Panc1 (cell line): ENCODE data around the gene ACTR3. TPM values are rescaled to one million over a fixed set of nuclear protein-coding genes. Genes with fewer than 3 reads are reported as not detected.
A peak's percentile ranks its signal among the peaks of the same experiment; 100 is the strongest.

Source experiments
- ATAC-seq: fragments of 200-7000 bp; cut with Tn5 transposase; 2 replicates; pipeline ENCODE4 v1.9.1; 2020; ENCODE audit warnings: mild to moderate bottlenecking, moderate library complexity
- BruUV-seq: library from RNA; stranded (reverse); fragments of 400-500 nt; replicated peaks from 2 replicates; lab custom pipeline; 2021; lab: Mats Ljungman, UMichigan
- CTCF ChIA-PET: fragments of 300-600 bp; sonication (Branson Sonifier 250); formaldehyde crosslinking; loops from one replicate; lab custom pipeline; 2022; ENCODE audit warnings: antibody characterized with exemption; lab: Charles Lee
- POLR2A ChIA-PET: fragments of 300-600 bp; sonication (Branson Sonifier 250); formaldehyde crosslinking; loops from one replicate; lab custom pipeline; 2022; ENCODE audit warnings: antibody characterized with exemption; lab: Charles Lee
- DNase-seq: peaks from one replicate; pipeline ENCODE4 v3.0.0-alpha.2; 2010; ENCODE audit warnings: low read depth, low spot score
- H3K27ac ChIP-seq: 2 replicates; pipeline ENCODE4 v1.5.1; 2011; ENCODE audit warnings: mild to moderate bottlenecking, low read length, inconsistent platforms
- H3K27me3 ChIP-seq: fragments of 200-500 bp; sonication (Bioruptor generic); 2 replicates; pipeline ENCODE4 v1.6.0; 2014; ENCODE audit warnings: low read length, inconsistent platforms; ENCODE audit not compliant: control insufficient read depth, insufficient read depth
- H3K36me3 ChIP-seq: fragments of 200-500 bp; sonication (Bioruptor generic); 2 replicates; pipeline ENCODE4 v1.5.1; 2014; ENCODE audit warnings: inconsistent platforms, mild to moderate bottlenecking, low read length, moderate library complexity; ENCODE audit not compliant: control insufficient read depth, insufficient read depth
- H3K4me1 ChIP-seq: 2 replicates; pipeline ENCODE4 v1.5.1; 2011; ENCODE audit warnings: inconsistent platforms, mild to moderate bottlenecking, low read length, moderate library complexity; ENCODE audit not compliant: control insufficient read depth, insufficient read depth
- H3K4me3 ChIP-seq, 2 experiments: 2 replicates each; pipeline ENCODE4 v1.5.1; 2011 to 2012; ENCODE audit warnings: low read depth in 2 of 2, low read length in 2 of 2, mild to moderate bottlenecking in 2 of 2, inconsistent platforms in 1 of 2, moderate library complexity in 1 of 2
- H3K9me3 ChIP-seq: fragments of 200-500 bp; sonication (Bioruptor generic); 2 replicates; pipeline ENCODE4 v1.5.1; 2014; ENCODE audit warnings: low read depth, mild to moderate bottlenecking, inconsistent platforms, low read length, moderate library complexity; ENCODE audit not compliant: control insufficient read depth, insufficient read depth
- CTCF ChIP-seq: fragments of 450-650 bp; IDR thresholded peaks from 2 replicates; pipeline ENCODE4 v1.5.1; 2017; ENCODE audit warnings: mild to moderate bottlenecking
- POLR2AphosphoS5 ChIP-seq: IDR thresholded peaks from 2 replicates; pipeline ENCODE4 v1.6.1; 2012; ENCODE audit warnings: mild to moderate bottlenecking, low read depth, low read length, moderate library complexity
- REST ChIP-seq, 2 experiments: IDR thresholded peaks; 2 replicates each; pipeline ENCODE4 v1.6.1; 2011 to 2012; ENCODE audit warnings: low read depth in 2 of 2, control low read depth in 1 of 2, low read length in 1 of 2, mild to moderate bottlenecking in 1 of 2, moderate library complexity in 1 of 2; ENCODE audit not compliant: insufficient read depth in 1 of 2
- SIN3A ChIP-seq: IDR thresholded peaks from 2 replicates; pipeline ENCODE4 v1.6.1; 2012; ENCODE audit warnings: low read depth, mild to moderate bottlenecking, low read length, moderate library complexity, borderline replicate concordance; ENCODE audit not compliant: insufficient read depth
- TCF7L2 ChIP-seq: IDR thresholded peaks from 2 replicates; pipeline ENCODE4 v1.6.1; 2011; ENCODE audit warnings: mild to moderate bottlenecking, low read depth, low read length, inconsistent platforms
- in situ Hi-C: cut with HindIII; loops from 2 replicates; pipeline ENCODE4 v1.10.0; 2016; ENCODE audit warnings: low sequenced_read_pairs, low pct_unique_long_range_greater_than_20kb
- intact Hi-C: fragments of 100-400 bp; cut with micrococcal nuclease; formaldehyde crosslinking; loops from one replicate; pipeline ENCODE4 v1.10.0; 2022; ENCODE audit not compliant: unreplicated experiment
- total RNA-seq: library from RNA; stranded (reverse); gene quantifications from one replicate; pipeline ENCODE4 v1.2.1, GENCODE V29; 2021; ENCODE audit not compliant: unreplicated experiment

ACTR3 gene
- total RNA-seq, 1 experiment from 2014 or later: 347 TPM

GRCh38 chr2:113965228-113965627, 75.3 kb downstream of the ACTR3 start:
- intact Hi-C loops (no loop called here), in situ Hi-C loops (no loop called here)
- Histone ChIP-seq H3K36me3 (peaks cover 3% of the 10 kb centered on the region; the same call in 1 of the 2 replicates), H3K27me3 (no peaks in the 10 kb centered on the region), H3K4me3 (no peak overlapping the region), H3K9me3 (no peaks in the 10 kb centered on the region), H3K27ac (no peak overlapping the region), H3K4me1 (no peaks in the 10 kb centered on the region)
- POLR2A ChIA-PET: no interaction called here
- DNase-seq (no peak), ATAC-seq (no peak)
- CTCF ChIA-PET: interaction anchor here (0.9 kb wide), 1 partner anchor 586 kb away, joined by 4 read pairs; no protein-coding TSS in a partner anchor
- no peak for TF ChIP-seq TCF7L2
- TF ChIP-seq REST (IDR thresholded peaks at IDR 0.05; ENCODE audit: insufficient read depth in 1 of 2, low read depth in 2 of 2, low read length in 1 of 2): no peak
- TF ChIP-seq POLR2AphosphoS5: no peak
- TF ChIP-seq CTCF: no peak
- no peak for TF ChIP-seq SIN3A
- no TSS peak for BruUV-seq

- Histone ChIP-seq H3K4me1 (no peaks in the 10 kb centered on the region), H3K36me3 (peaks cover 3% of the 10 kb centered on the region; the same call in 1 of the 2 replicates), H3K27ac (no peak overlapping the region), H3K27me3 (no peaks in the 10 kb centered on the region), H3K9me3 (no peaks in the 10 kb centered on the region), H3K4me3 (no peak overlapping the region)
- ChIA-PET CTCF (interaction anchor here (0.9 kb wide), 1 partner anchor 585 kb away, joined by 4 read pairs; no protein-coding TSS in a partner anchor), POLR2A (no interaction called here)
- DNase-seq (peak; percentile 24), ATAC-seq (peak; percentile 75)
- intact Hi-C loops: no loop called here
- BruUV-seq: no TSS peak
- TF ChIP-seq TCF7L2: no peak
- no peak for TF ChIP-seq SIN3A
- peak; percentile 52; the same call in 1 of the 2 replicates for TF ChIP-seq POLR2AphosphoS5
- TF ChIP-seq CTCF: peak; percentile 71
- in situ Hi-C loops: no loop called here
These were observed 75.8 kb downstream of the ACTR3 start for GRCh38 chr2:113965644-113966043.
